NCI-H446 (cell line): ENCODE measurements around the gene WASHC1.
"Not testable (repeated sequence)": the region's sequence is repeated elsewhere in the genome, so short reads cannot be mapped to it uniquely, and the experiment has no call there.

Experiments
- DNase-seq, 2 experiments: peaks; one replicate each; lab custom pipeline; 2025; lab: John Stamatoyannopoulos, UW

Gene WASHC1

GRCh38 chr9:29356-29755, at the start of gene WASHC1:
WASHC1 (minus strand) TSS chr9:29456; CDS start chr9:24999, 4,457 bp downstream.
- not testable (repeated sequence) for DNase-seq

GRCh38 chr9:78333-78732, 49.1 kb upstream of the WASHC1 start:
- not testable (repeated sequence) for DNase-seq

DNA sequence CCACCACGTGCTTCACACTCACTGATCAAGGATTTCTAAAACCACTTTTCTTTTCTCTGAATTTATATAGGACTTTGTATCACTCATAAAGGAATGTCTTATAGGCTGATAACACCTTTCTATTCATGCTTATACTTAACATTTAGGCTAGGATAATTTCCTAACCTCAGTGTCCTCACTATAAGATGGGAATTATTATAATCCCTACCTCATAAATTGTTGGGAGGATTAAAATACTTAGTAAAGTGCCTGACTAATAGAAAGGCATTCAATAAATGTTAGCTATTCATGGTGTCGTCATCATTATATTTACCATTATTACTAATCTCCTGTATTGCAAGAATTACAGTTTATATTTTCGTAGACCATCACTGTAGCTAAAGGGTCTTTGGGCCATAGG, 47.1 kb upstream of the WASHC1 start:
- DNase-seq, result not testable (repeated sequence)

DNA sequence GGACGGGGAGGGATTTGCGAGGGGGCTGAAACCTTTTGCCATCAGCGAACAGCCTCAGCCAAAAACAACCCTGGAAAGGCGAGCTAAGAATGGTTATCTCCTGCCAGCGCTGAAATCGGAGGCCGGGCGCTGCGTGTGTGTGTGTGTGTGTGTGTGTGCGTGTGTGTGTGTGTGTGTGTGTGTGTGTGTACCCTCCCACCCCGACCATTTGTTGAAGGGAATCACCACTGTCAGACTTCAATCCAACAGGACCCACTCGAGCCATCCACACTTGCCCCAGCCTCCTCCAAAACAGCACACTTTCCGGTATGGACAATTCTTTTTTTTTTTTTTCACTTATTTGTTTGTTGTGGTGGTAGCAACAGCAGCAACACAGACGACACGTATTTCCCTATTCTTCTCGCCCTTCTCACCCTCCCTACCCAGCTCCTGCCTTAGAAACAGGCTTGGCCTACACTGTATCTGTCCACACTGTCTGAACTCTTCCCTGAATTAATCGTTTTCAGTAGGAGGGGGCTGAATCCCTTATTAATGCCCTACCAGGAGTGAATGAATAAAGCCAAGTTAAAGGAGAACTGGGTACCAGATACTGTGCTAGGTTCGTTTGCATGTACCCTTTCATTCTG, 44.8 kb upstream of the WASHC1 start:
- not testable (repeated sequence) for DNase-seq

DNA sequence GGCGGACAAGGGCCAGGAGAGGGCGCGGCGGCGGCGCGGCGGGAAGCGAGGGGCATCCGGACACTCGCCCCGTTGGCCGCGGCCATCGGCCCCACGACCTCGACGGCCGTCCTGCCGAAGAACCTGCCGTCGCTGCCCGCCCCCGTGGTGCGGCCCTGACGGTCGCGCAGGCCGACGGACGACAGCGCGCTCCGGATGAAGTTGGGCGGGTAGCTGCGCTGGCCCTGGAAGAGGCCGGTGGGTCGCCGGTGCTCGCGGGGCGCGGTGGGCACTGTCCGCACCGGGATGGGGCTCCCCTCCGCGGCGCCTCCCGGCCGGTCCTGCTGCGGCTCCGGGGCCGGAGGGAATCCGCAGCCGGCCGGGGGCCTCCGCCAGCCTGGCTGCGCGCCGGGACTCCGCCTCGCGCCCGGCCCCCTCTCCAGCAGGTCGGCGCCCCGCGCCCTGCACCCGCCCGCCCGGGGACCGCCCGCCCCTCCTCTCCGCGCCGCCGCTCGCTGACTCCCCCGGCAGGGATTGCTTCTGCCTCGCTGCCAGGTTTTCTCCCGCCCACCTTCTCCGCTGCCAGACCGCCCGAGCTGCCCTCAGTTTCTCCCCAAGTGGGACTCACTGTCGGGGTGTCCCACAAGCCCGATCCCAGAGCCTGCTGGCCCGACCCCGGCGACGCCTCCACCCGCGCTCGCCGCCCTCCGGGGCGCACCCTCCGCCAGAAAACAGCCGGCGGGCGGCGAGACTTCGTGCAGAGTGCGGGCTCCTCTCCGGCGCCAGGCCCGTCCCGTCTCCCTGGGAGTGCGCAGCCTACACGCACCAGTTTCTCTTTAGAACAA, 44.0 kb upstream of the WASHC1 start:
- not testable (repeated sequence) for DNase-seq

GRCh38 chr9:63031-63629, 33.9 kb upstream of the WASHC1 start:
- DNase-seq, result not testable (repeated sequence)

GRCh38 chr9:52678-53077, 23.4 kb upstream of the WASHC1 start:
- not testable (repeated sequence) for DNase-seq

DNA sequence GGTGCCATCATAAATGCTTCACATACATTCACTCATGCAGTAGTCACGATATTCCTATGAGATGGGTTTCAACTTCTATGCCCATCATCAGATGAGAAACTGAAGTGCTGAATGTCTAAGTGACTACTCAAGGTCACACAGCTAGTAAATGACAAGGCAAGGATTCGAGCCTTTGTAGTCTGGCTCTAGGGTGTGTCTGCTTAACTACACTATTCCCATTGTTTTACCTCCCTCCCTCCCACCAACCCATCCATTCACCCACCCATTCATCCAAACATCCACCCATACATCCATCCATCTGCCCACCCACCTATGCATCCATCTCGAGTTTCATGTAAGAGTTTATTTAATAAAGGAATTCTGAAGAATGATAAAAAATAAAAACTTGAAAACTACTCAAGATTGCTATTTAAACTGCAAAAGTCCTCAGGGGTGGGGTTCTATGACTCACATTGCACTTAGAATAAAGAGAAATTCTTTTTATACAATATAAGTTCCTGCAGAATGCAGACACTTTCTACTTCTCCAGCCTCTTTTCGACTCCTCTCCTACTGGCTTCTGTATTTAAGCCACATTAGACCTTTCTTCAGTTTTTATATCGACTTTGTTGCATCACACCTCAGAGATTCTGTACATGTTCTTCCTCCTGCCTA, 19.1 kb upstream of the WASHC1 start:
- DNase-seq, result not testable (repeated sequence)

- DNase-seq, result not testable (repeated sequence)
Measured at GRCh38 chr9:46639-47271, 17.5 kb upstream of the WASHC1 start.

DNA sequence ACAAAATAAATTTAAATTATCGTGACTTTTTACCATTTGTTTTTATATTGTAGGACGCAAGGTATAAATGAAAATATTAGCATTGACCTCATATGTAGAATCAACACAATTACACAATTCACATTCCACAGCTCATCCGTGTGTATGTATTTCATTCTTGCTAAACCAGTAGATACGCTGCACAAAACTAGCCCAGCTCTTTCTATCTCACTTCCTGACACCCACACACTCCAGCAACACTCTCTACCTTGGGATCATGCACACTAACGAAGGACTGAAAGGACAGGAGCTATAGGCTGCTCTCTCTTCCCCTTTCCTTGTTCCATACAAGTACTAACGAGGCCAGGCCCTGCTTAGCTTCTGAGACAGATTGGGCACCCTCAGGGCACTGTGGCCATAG, 16.9 kb upstream of the WASHC1 start:
- DNase-seq, result not testable (repeated sequence)

GRCh38 chr9:45180-45878, 16.1 kb upstream of the WASHC1 start:
- DNase-seq, result not testable (repeated sequence)

- DNase-seq, result not testable (repeated sequence)
Measured at GRCh38 chr9:44416-44815, 15.2 kb upstream of the WASHC1 start.

DNA sequence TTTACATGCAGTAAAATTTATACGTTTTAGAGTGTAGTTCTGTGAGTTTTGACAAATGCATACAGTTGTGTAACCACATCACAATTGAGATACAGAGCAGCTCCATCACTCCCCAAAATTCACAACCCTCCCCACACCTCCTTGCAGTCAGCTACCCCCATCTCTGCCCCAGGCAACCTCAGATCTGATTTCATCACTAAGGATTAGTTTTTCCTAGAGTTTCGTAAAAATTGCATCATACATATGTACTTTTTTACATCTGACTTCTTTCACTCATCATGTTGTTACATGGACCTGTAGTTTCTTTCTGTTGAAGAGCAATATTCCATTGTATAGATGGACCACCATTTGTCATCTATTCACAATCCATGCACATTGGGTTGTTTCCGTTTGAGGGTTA, 14.4 kb upstream of the WASHC1 start:
- DNase-seq, result not testable (repeated sequence)

DNA sequence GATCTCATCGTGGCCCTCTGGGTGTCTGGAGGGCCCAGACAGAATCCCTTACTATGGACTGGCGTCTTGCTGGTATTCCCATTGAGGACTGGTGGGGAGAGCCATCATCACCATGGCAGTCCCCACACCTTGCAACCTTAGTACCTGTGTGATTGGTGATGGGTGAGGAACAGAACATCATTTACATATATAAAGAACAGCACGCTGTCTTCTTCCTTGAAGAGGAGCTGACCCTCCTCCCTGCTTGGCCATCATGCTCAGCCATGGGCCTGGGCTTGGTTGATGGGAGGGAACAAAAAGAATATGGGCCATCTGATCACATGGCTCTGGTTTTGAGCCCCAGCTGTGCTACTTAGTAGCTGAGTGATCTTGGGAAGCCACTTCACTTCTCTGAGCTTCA, 13.9 kb upstream of the WASHC1 start:
- not testable (repeated sequence) for DNase-seq

DNA sequence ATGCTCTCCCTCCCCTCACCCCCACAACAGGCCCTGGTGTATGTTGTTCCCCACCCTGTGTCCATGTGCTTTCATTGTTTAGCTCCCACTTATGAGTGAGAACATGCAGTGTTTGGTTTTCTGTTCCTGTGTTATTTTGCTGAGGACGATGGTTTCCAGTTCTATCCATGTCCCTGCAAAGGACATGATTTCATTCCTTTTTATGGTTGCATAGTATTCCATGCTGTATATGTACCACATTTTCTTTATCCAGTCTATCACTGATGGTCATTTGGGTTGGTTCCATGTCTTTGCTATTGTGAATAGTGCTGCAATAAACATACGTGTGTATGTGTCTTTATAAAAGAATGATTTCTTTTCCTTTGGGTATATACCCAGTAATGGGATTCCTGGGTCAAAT, 12.6 kb upstream of the WASHC1 start:
- not testable (repeated sequence) for DNase-seq

- not testable (repeated sequence) for DNase-seq
Measured at GRCh38 chr9:41261-41676, 12.0 kb upstream of the WASHC1 start.

DNA sequence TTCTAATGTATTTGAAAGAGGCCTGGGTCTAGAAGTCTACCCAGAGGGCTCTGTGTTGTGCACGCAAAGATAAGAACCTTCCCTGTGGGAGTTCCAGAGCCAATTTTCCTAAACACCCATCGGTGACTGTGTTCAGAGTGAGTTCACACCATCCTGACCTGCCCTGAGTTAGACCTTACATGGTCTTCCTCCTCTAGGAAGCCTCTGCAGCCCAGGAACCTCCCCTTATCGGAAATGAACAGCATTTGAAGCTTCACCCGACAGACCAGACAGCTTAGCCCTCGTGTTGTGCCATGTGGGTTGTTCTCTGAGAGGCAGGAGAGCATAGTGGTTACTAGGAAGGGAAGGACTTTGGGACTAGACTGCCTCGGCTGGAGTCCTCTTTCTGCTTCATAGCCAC, 3.1 kb upstream of the WASHC1 start:
- not testable (repeated sequence) for DNase-seq

DNA sequence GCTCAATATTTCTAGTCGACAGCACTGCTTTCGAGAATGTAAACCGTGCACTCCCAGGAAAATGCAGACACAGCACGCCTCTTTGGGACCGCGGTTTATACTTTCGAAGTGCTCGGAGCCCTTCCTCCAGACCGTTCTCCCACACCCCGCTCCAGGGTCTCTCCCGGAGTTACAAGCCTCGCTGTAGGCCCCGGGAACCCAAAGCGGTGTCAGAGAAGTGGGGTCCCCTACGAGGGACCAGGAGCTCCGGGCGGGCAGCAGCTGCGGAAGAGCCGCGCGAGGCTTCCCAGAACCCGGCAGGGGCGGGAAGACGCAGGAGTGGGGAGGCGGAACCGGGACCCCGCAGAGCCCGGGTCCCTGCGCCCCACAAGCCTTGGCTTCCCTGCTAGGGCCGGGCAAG, 481 bp downstream of the WASHC1 start:
- not testable (repeated sequence) for DNase-seq

DNA sequence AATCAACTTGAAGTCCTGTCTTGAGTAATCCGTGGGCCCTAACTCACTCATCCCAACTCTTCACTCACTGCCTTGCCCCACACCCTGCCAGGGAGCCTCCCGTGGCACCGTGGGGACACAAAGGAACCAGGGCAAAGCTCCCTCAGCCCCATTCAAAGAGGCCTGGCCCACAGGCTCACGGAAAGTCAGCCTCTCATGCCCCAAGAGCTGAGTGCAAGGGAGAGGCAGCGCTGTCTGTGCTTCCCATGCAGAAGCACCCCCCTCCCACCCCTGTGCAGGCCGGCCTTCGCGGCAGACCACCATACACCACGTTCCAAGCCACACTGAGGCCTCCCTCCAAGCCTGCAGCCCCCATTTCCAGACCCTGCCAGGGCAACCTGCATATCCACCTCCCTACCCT, 7.6 kb downstream of the WASHC1 start:
- DNase-seq, result not testable (repeated sequence)

DNA sequence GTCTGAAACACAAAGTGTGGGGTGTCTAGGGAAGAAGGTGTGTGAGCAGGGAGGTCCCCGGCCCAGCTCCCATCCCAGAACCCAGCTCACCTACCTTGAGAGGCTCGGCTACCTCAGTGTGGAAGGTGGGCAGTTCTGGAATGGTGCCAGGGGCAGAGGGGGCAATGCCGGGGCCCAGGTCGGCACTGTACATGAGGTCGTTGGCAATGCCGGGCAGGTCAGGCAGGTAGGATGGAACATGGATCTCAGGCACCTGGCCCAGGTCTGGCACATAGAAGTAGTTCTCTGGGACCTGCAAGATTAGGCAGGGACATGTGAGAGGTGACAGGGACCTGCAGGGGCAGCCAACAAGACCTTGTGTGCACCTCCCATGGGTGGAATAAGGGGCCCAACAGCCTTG, 12.4 kb downstream of the WASHC1 start:
- not testable (repeated sequence) for DNase-seq

GRCh38 chr9:14129-14809, 15.0 kb downstream of the WASHC1 start:
- not testable (repeated sequence) for DNase-seq
